HAP-1 (cell line): ENCODE measurements around the gene PRAMEF33.
"Not testable (repeated sequence)": the region's sequence is repeated elsewhere in the genome, so short reads cannot be mapped to it uniquely, and the experiment has no call there.

ENCODE experiments used
- DNase-seq, 2 experiments: peaks; one replicate each; pipeline ENCODE4 v3.0.0-alpha.2; 2016 to 2020; ENCODE audit warnings: low spot score in 2 of 2
- H3K27me3 ChIP-seq: fragments of 250-450 bp; sonication (Bioruptor Pico); 2 replicates; pipeline ENCODE4 v1.5.1; 2020; ENCODE audit warnings: low read depth, mild to moderate bottlenecking, moderate library complexity
- H3K36me3 ChIP-seq: fragments of 250-450 bp; sonication (Bioruptor Pico); replicated peaks from 2 replicates; pipeline ENCODE4 v1.5.1; 2020; ENCODE audit warnings: mild to moderate bottlenecking
- H3K4me1 ChIP-seq: fragments of 250-450 bp; sonication (Bioruptor Pico); 2 replicates; pipeline ENCODE4 v1.5.1; 2020; ENCODE audit warnings: mild to moderate bottlenecking
- H3K4me3 ChIP-seq: fragments of 250-450 bp; sonication (Bioruptor Pico); 2 replicates; pipeline ENCODE4 v1.5.1; 2020; ENCODE audit warnings: mild to moderate bottlenecking, moderate library complexity
- H3K9me3 ChIP-seq: fragments of 250-450 bp; sonication (Bioruptor Pico); 2 replicates; pipeline ENCODE4 v1.5.1; 2020; ENCODE audit warnings: mild to moderate bottlenecking, moderate library complexity
- in situ Hi-C: fragments of 300-500 bp; cut with MboI; formaldehyde crosslinking; loops from 3 replicates; pipeline ENCODE4 v1.14.3; 2020; ENCODE audit warnings: low sequenced_read_pairs, inconsistent platforms, mixed read lengths

The PRAMEF33 gene, protein sequence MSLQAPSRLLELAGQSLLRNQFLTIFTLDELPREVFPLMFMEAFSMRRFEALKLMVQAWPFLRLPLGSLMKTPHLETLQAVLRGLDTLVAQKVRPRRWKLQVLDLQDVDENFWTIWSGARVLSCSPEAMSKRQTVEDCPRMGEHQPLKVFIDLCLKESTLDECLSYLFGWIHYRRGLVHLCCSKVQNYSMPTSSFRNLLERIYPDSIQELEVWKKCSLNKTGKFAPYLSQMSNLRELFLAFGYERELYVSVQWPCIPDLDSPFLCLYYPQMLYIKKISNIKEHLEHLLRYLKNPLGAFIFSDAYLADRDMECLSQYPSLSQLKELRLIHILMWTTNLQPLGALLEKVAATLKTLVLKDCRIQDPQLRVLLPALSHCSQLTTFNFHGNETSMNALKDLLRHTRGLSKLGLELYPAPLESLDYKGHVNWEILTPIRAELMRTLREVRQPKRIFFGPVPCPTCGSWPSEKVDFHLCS

DNA sequence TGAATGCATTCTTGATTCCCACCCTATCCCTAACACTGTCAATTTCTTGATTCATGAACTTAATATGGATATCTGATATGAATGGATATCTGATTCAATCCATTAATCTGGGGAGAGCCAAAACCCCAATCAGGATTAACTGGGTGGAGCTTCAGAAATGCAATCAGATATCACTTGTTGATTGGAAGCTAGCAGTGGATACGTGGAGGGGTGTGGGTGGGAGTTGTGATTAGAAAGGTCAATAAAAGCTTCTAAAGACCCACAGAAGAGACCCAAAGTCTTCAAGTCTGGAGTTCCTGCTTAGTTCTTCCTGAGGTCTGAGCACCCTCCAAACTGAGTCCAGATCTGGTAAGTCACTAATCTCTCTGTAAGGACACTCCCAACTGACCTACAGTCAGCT is at the start of gene PRAMEF33:
TSS of gene PRAMEF33 (plus strand) at position 301 of the 400 bp plus-strand sequence. CDS start 2,416 bp downstream, outside the sequence.
- H3K27me3 ChIP-seq, H3K36me3 ChIP-seq, H3K4me1 ChIP-seq, in situ Hi-C loops, H3K4me3 ChIP-seq, H3K9me3 ChIP-seq, DNase-seq: not testable (repeated sequence)

DNA sequence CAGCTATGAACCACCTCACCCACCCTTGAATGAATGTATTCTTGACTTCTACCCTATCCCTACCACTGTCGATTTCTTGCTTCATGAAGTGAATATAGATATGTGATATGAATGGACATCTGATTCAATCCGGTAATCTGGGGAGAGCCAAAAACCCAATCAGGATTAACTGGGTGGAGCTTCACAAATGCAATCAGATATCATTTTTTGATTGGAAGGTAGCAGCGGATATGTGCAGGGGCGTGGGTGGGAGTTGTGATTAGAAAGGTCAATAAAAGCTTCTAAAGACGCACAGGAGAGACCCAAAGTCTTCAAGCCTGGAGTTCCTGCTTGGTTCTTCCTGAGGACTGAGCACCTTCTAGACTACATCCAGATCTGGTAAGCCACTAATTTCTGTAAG is 49.4 kb upstream of the PRAMEF33 start, which contains the start of gene PRAMEF5:
TSS of gene PRAMEF5 (plus strand) at position 301 of the 400 bp plus-strand sequence. CDS start 5,071 bp downstream, outside the sequence.
- H3K4me3 ChIP-seq: not testable (repeated sequence)

DNA sequence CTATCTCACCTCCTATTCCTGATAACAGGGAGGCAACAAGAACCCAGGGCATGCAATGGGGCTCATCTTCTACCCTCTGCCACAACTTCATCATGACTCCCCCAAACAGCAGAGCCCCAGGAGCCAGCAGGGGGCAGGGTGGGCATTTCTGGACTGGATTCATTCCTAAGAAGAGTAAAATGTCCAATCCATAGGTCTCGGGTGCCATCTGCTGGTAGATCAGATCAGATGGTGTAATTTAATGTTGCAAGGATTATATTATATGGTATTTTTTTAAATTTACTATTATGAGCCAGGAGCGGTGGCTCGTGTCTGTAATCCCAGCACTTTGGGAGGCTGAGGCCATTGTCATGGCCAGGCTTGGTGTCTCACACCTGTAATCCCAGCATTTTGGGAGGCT is 38.2 kb upstream of the PRAMEF33 start:
- in situ Hi-C loops, H3K36me3 ChIP-seq, DNase-seq, H3K4me3 ChIP-seq, H3K27me3 ChIP-seq, H3K4me1 ChIP-seq, H3K9me3 ChIP-seq: not testable (repeated sequence)

More for the DNA sequence above, 49.4 kb upstream of the PRAMEF33 start, which contains the start of gene PRAMEF5:
- H3K9me3 ChIP-seq, in situ Hi-C loops, H3K27me3 ChIP-seq, H3K36me3 ChIP-seq, H3K4me1 ChIP-seq, DNase-seq: not testable (repeated sequence)

DNA sequence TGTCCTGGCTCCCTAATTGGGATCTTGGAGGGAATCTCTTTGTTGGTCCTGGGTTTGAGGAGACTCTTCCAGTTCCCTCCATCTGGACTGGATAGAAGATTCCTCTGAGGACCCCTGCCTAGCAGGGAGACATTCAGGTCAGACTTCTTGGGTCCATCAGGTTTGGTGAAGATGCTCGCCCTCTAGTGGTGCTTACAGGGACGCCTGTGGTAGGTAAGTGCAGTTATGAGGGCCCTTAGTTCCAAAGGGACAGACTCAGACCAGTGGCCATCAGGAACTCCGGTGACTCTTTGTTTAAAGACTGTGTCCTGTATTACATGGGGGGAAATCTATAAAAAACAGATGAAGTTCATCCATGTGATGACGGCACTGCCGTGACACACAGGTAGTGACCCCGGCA is 26.3 kb upstream of the PRAMEF33 start:
- DNase-seq, in situ Hi-C loops: not testable (repeated sequence)

DNA sequence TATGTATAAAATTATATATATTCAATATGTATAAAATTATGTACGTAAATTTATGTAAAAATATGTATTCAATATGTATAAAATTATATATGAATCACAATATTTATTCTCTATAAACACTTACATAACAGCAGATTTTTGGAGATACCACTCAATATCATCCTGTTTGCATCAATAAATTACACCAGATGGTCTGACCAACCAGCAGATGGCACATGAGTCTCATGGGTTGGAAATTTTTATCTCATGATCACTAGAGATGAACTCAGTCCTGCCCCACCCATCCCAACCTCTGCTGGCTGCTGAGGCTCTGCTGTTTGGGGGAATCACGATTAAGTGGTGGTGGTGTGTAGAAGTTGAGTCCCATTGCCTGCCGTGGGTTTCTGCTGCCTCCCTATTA is 23.7 kb upstream of the PRAMEF33 start:
- H3K9me3 ChIP-seq, H3K4me3 ChIP-seq, in situ Hi-C loops, H3K36me3 ChIP-seq, H3K27me3 ChIP-seq, H3K4me1 ChIP-seq, DNase-seq: not testable (repeated sequence)

More for the DNA sequence above, 26.3 kb upstream of the PRAMEF33 start:
- H3K27me3 ChIP-seq, H3K36me3 ChIP-seq, H3K4me3 ChIP-seq, H3K9me3 ChIP-seq, H3K4me1 ChIP-seq: not testable (repeated sequence)

DNA sequence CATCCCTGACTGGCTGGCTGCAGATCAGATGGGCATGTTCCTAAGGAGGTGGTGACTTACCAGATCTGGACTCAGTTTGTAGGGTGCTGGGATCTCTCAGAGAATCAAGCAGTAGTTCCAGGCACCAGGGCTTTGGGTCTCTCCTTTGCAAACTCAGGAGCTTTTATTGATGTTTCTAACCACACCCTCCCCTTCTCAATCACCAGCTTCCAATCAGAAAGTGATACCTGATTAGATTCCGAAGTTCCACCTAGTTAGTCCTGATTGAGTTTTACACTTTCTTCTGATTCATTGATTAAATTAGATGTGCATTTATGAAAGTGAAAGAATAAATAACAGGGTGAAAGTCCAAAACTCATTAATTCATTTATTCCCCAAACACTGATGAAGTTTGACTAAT is 18.3 kb upstream of the PRAMEF33 start, which contains the start of gene PRAMEF8:
TSS of gene PRAMEF8 (minus strand) at position 101 of the 400 bp plus-strand sequence. CDS start 1,046 bp downstream, outside the sequence.
- H3K9me3 ChIP-seq, H3K4me1 ChIP-seq, H3K4me3 ChIP-seq, H3K27me3 ChIP-seq, DNase-seq, in situ Hi-C loops, H3K36me3 ChIP-seq: not testable (repeated sequence)

DNA sequence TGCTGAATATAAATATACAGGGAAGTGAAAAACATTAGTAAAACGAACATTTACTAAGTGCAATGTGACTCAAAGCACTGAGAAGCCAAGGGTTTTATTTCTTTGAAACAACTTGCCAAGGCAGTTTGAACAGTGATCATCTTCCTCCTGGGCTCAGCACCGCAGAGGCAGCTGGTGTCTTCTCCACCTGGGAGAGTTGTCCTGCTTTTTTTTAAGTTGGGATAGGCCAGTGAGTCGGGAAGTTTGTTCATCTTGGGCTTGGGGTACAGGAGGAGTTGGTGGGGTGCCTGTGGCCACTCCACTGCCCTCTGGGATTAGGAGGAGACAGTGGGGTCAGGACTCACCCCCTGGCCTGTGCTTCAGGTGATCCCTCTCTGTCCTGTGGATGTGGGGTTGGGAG is 14.3 kb upstream of the PRAMEF33 start:
- DNase-seq, H3K36me3 ChIP-seq, in situ Hi-C loops, H3K4me3 ChIP-seq, H3K9me3 ChIP-seq, H3K4me1 ChIP-seq, H3K27me3 ChIP-seq: not testable (repeated sequence)

DNA sequence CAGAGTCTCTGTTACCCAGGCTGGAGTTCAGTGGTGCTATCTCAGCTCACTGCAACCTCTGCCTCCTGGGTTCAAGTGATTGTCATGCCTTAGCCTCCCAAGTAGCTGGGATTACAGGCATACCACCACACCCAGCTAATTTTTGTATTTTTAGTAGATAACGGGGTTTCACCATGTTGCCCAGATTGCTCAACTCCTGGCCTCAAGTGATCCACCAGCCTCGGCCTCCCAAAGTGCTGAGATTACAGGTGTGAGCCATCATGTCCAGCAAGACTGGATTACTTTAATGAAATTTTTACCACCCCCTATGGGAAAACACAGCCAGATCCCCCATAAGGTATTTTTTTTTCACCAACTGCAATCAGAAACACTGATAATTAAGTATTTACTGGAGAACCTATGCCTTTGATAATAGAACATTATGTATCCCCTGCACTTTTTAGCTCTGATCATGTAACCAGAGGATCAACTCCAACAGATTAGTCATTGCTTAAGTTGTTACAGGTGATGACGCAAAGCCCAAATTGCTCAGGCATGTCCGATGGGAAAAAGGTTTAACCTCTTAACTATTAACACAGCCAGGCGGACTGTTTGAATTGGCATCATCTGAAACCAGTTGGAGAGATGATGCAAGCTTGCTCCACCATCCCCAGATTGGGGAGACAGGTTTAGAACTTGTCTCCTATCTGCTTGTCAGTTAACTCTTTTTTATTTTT is 6.0 kb upstream of the PRAMEF33 start:
- H3K9me3 ChIP-seq, H3K27me3 ChIP-seq, H3K4me1 ChIP-seq, in situ Hi-C loops, DNase-seq, H3K36me3 ChIP-seq, H3K4me3 ChIP-seq: not testable (repeated sequence)

DNA sequence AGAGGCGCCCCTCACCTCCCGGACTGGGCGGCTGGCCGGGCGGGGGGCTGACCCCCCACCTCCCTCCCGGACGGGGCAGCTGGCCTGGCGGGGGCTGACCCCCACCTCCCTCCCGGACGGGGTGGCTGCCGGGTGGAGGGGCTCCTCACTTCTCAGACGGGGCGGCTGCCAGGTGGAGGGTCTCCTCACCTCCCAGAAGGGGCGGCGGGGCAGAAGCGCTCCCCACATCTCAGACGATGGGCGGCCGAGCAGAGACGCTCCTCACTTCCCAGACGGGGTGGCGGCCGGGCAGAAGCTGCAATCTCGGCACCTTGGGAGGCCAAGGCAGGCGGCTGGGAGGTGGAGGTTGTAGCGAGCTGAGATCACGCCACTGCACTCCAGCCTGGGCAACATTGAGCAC is 4.6 kb upstream of the PRAMEF33 start:
- H3K36me3 ChIP-seq, H3K27me3 ChIP-seq, DNase-seq, H3K9me3 ChIP-seq, H3K4me1 ChIP-seq, in situ Hi-C loops, H3K4me3 ChIP-seq: not testable (repeated sequence)

DNA sequence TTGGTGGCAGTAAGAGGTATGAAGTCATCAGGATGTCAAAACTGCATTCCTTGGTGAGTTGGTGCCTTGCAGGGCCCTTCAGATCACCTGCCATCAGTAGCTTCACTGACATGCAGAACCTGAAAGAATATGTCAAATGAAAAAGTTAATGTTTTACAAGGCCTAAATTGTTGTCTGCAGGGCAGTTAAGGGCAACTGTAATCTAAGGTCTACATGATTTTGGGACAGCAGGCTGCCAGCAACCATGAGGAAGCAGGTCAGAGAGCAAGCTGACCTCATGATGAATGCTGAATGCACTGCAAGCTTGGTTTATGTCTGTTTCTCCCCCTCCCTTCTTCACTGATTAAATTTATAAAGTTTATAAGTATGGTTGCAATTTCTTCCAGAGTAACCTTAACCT is 1.1 kb upstream of the PRAMEF33 start:
- H3K27me3 ChIP-seq, DNase-seq, H3K4me1 ChIP-seq, H3K9me3 ChIP-seq, H3K4me3 ChIP-seq, H3K36me3 ChIP-seq, in situ Hi-C loops: not testable (repeated sequence)

DNA sequence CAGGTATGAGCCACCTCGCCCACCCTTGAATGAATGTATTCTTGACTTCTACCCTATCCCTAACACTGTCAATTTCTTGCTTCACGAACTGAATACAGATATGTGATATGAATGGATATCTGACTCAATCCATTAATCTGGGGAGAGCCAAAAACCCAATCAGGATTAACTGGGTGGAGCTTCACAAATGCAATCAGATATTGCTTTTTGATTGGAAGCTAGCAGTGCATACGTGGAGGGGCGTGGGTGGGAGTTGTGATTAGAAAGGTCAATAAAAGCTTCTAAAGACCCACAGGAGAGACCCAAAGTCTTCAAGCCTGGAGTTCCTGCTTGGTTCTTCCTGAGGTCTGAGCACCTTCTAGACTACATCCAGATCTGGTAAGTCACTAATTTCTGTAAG is 11.9 kb downstream of the PRAMEF33 start, which contains the start of gene PRAMEF15:
TSS of gene PRAMEF15 (plus strand) at position 301 of the 400 bp plus-strand sequence. CDS start 2,827 bp downstream, outside the sequence.
- in situ Hi-C loops, H3K4me3 ChIP-seq, H3K4me1 ChIP-seq, DNase-seq, H3K27me3 ChIP-seq, H3K36me3 ChIP-seq, H3K9me3 ChIP-seq: not testable (repeated sequence)

DNA sequence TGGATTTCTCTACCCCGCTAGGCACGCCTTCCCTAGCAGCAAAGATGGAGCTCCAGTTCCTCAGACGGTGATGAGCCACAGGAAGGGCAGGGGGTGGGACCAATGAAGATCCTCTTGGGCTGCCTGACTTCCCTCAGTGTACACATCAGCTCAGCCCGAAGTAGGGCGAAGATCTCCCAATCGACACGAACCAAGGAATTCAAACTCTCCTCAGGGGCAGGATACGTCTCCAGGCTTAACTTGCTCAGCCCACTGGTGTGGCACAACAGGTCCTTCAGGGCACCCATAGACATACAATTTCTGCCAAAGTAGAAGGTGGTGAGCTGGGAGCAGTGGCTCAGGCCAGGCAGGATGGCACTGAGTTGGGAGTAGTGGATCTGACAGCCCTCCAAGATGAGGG is 39.2 kb downstream of the PRAMEF33 start:
- DNase-seq, H3K27me3 ChIP-seq, H3K9me3 ChIP-seq, in situ Hi-C loops, H3K36me3 ChIP-seq, H3K4me1 ChIP-seq, H3K4me3 ChIP-seq: not testable (repeated sequence)

DNA sequence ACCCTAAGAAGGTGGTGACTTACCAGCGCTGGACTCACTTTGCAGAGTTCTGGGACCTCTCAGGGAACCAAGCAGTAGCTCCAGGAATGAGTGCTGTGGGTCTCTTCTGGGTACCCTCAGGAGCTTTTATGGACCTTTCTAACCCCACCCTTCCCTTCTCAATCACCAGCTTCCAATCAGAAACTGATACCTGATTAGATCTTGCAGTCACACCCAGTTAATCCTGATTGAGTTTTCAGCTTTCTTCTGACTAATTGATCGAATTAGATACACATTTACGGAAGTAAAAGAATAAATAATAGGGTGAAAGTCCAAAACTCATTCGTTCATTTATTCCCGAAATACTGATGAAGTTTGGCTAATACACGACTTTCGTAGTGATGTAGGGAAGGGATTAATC is 43.7 kb downstream of the PRAMEF33 start, which contains the start of gene PRAMEF14:
TSS of gene PRAMEF14 (minus strand) at position 101 of the 400 bp plus-strand sequence. CDS start 1,820 bp downstream, outside the sequence.
- H3K36me3 ChIP-seq, H3K4me1 ChIP-seq, H3K4me3 ChIP-seq, H3K9me3 ChIP-seq, DNase-seq, in situ Hi-C loops, H3K27me3 ChIP-seq: not testable (repeated sequence)

DNA sequence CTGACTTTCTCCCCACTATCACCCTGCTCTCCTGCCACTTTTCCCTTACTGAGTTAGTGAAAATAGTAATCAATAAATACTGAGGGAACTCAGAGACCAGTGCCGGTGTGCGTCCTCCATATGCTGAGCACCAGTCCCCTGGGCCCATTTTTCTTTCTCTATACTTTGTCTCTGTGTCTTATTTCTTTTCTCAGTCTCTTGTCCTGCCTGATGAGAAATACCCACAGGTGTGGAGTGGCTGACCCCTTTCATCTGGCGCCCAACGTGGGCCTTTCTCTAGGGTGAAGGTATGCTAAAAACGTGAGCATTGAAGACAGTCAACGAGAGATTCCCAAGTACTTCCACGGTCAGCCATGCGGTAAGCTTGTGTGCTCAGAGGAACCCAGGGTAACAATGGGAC is 50.1 kb downstream of the PRAMEF33 start:
- peak in 1 of 2 experiments; percentile 9 for DNase-seq
- H3K9me3 ChIP-seq, in situ Hi-C loops, H3K27me3 ChIP-seq, H3K4me3 ChIP-seq, H3K36me3 ChIP-seq, H3K4me1 ChIP-seq: not testable (repeated sequence)
